HepG2 (cell line): ENCODE data around the gene RNF114. TPM values are rescaled to one million over a fixed set of nuclear protein-coding genes. Genes with fewer than 3 reads are reported as not detected.

ENCODE experiments used
- CBX2 ChIP-seq, 2 experiments: fragments of 200-600 bp in 1 of 2; sonication (generic); formaldehyde crosslinking in 1 of 2; IDR thresholded peaks; 2 replicates each; pipeline versions ENCODE4 v1.7.0 to v1.8.1; 2018 to 2022; ENCODE audit warnings: low read depth in 2 of 2, low read length in 1 of 2, mild to moderate bottlenecking in 1 of 2, missing genetic modification reagents in 1 of 2
- GATAD2A ChIP-seq: IDR thresholded peaks from 2 replicates; pipeline ENCODE4 v1.6.1; 2016
- HCFC1 ChIP-seq: fragments of 150-350 bp; IDR thresholded peaks from 2 replicates; pipeline ENCODE4 v1.6.1; 2014; ENCODE audit warnings: low read depth, low read length
- MIER2 ChIP-seq: IDR thresholded peaks from 2 replicates; pipeline ENCODE4 v1.6.1; 2016; ENCODE audit warnings: missing biosample characterization, missing genetic modification reagents
- MZF1 ChIP-seq: sonication (generic); formaldehyde crosslinking; IDR thresholded peaks from 2 replicates; pipeline ENCODE4 v1.8.1; 2023; ENCODE audit warnings: mild to moderate bottlenecking, missing genetic modification reagents, borderline replicate concordance
- NCOA2 ChIP-seq: sonication (generic); formaldehyde crosslinking; IDR thresholded peaks from 2 replicates; pipeline ENCODE4 v1.8.0; 2022; ENCODE audit warnings: inconsistent platforms
- NFIC ChIP-seq: IDR thresholded peaks from 2 replicates; pipeline ENCODE4 v1.6.1; 2012; ENCODE audit warnings: mild to moderate bottlenecking, low read length, inconsistent platforms
- NFKBIZ ChIP-seq: IDR thresholded peaks from 2 replicates; pipeline ENCODE4 v1.6.1; 2018; ENCODE audit warnings: missing genetic modification reagents, missing compliant biosample characterization
- NPAS2 ChIP-seq: sonication (generic); formaldehyde crosslinking; IDR thresholded peaks from 2 replicates; pipeline ENCODE4 v1.8.0; 2022; ENCODE audit warnings: mild to moderate bottlenecking, missing genetic modification reagents, borderline replicate concordance
- POLR2AphosphoS2 ChIP-seq: IDR thresholded peaks from 2 replicates; pipeline ENCODE4 v1.6.1; 2011; ENCODE audit warnings: low read depth, low read length, improper control_type of control experiment
- REL ChIP-seq: sonication (generic); formaldehyde crosslinking; conservative IDR thresholded peaks from 2 replicates; pipeline ENCODE4 v1.8.0; 2022; ENCODE audit warnings: mild to moderate bottlenecking, missing genetic modification reagents, moderate library complexity
- SIN3A ChIP-seq: IDR thresholded peaks from 2 replicates; pipeline ENCODE4 v1.6.1; 2011; ENCODE audit warnings: low read depth, mild to moderate bottlenecking, control low read depth, low read length, borderline replicate concordance
- SMAD3 ChIP-seq: sonication (generic); formaldehyde crosslinking; IDR thresholded peaks from 2 replicates; pipeline ENCODE4 v1.4.0; 2020; ENCODE audit warnings: missing genetic modification reagents
- SOX13 ChIP-seq, 3 experiments: fragments of 450-650 bp in 1 of 3; sonication (generic) in 1 of 3; formaldehyde crosslinking in 1 of 3; IDR thresholded peaks in 2 of 3; conservative IDR thresholded peaks in 1 of 3; 2 replicates each; pipeline versions ENCODE4 v1.5.0 to v1.6.1; 2016 to 2020; ENCODE audit warnings: antibody characterized with exemption in 1 of 3, mild to moderate bottlenecking in 1 of 3, missing compliant biosample characterization in 1 of 3, missing genetic modification reagents in 1 of 3, moderate library complexity in 1 of 3
- YY1 ChIP-seq: IDR thresholded peaks from 2 replicates; pipeline ENCODE4 v1.6.1; 2011; ENCODE audit warnings: low read length, low read depth, moderate library complexity, mild to moderate bottlenecking; ENCODE audit not compliant: insufficient read depth, insufficient replicate concordance
- ZFP1 ChIP-seq: IDR thresholded peaks from 2 replicates; pipeline ENCODE4 v1.6.1; 2016
- ZFP82 ChIP-seq: sonication (generic); formaldehyde crosslinking; IDR thresholded peaks from 2 replicates; pipeline ENCODE4 v1.5.1; 2020; ENCODE audit warnings: mild to moderate bottlenecking, missing genetic modification reagents, borderline replicate concordance
- ZFP90 ChIP-seq: sonication (generic); formaldehyde crosslinking; IDR thresholded peaks from 2 replicates; pipeline ENCODE4 v1.8.0; 2022; ENCODE audit warnings: missing genetic modification reagents, mild to moderate bottlenecking, inconsistent platforms, borderline replicate concordance
- ZNF225 ChIP-seq: sonication (generic); formaldehyde crosslinking; IDR thresholded peaks from 2 replicates; pipeline ENCODE4 v1.4.0; 2020; ENCODE audit warnings: mild to moderate bottlenecking, missing genetic modification reagents
- ZNF253 ChIP-seq: sonication (generic); formaldehyde crosslinking; IDR thresholded peaks from 2 replicates; pipeline ENCODE4 v1.8.0; 2022; ENCODE audit warnings: mild to moderate bottlenecking, missing genetic modification reagents, borderline replicate concordance
- ZNF460 ChIP-seq: sonication (generic); formaldehyde crosslinking; IDR thresholded peaks from 2 replicates; pipeline ENCODE4 v1.5.1; 2020; ENCODE audit warnings: missing genetic modification reagents, mild to moderate bottlenecking, borderline replicate concordance
- ZNF510 ChIP-seq: sonication (generic); formaldehyde crosslinking; IDR thresholded peaks from 2 replicates; pipeline ENCODE4 v1.4.0; 2020; ENCODE audit warnings: low read depth, mild to moderate bottlenecking, missing genetic modification reagents
- ZNF567 ChIP-seq: sonication (generic); formaldehyde crosslinking; IDR thresholded peaks from 2 replicates; pipeline ENCODE4 v1.8.1; 2023; ENCODE audit warnings: mild to moderate bottlenecking, missing genetic modification reagents, borderline replicate concordance
- ZNF569 ChIP-seq: sonication (generic); formaldehyde crosslinking; IDR thresholded peaks from 2 replicates; pipeline ENCODE4 v1.5.0; 2020; ENCODE audit warnings: mild to moderate bottlenecking, missing genetic modification reagents, moderate library complexity, borderline replicate concordance
- ZNF605 ChIP-seq: sonication (generic); formaldehyde crosslinking; IDR thresholded peaks from 2 replicates; pipeline ENCODE4 v1.8.0; 2022; ENCODE audit warnings: mild to moderate bottlenecking, missing genetic modification reagents
- ZNF652 ChIP-seq: IDR thresholded peaks from 2 replicates; pipeline ENCODE4 v1.6.1; 2016; ENCODE audit warnings: low read depth, borderline replicate concordance
- ZNF691 ChIP-seq: sonication (generic); formaldehyde crosslinking; IDR thresholded peaks from 2 replicates; pipeline ENCODE4 v1.4.0; 2020; ENCODE audit warnings: missing genetic modification reagents, low read depth, mild to moderate bottlenecking, borderline replicate concordance
- polyA plus RNA-seq, 8 experiments: library from polyadenylated mRNA; depleted of rRNA in 3 of 8; stranded (reverse) in 7 of 8; unstranded in 1 of 8; fragments of >200 nt; fragmentation: Illumina TruSeq in 4 of 8; extraction: Trizol in 4 of 8; gene quantifications; 2 replicates each; pipeline versions ENCODE4 v1.2.1 to v1.2.3, GENCODE V29; 2011 to 2016; ENCODE audit warnings: low read depth in 4 of 8, missing spikeins in 1 of 8, mixed read lengths in 1 of 8; ENCODE audit not compliant: insufficient read depth in 1 of 8
- total RNA-seq, 5 experiments: library from RNA; depleted of rRNA; stranded (reverse); fragments of >200 nt; fragmentation: Illumina TruSeq; extraction: Trizol; gene quantifications; 2 replicates each; pipeline ENCODE4 v1.2.3, GENCODE V29; 2016; ENCODE audit warnings: low read depth in 1 of 5
- TF ChIP-seq, protein P1 (sequence below): sonication (generic); formaldehyde crosslinking; IDR thresholded peaks from 2 replicates; pipeline ENCODE4 v1.4.0; 2020; ENCODE audit warnings: missing genetic modification reagents, mild to moderate bottlenecking, borderline replicate concordance

The RNF114 gene
- total and polyA plus RNA-seq, 2 of the 13 experiments (the other 11 are each of a cell fraction or from before 2014, with no cell fraction given): 119 to 126 TPM

- TF ChIP-seq HCFC1 (peak; percentile 37; the same call in 1 of the 2 replicates), NFKBIZ (0 out of 2 replicates have a peak, but pooled peaks have one; percentile 37), ZNF691 (no peak), YY1 (no peak), POLR2AphosphoS2 (no peak), ZFP1 (CRISPR knock-in tag) (no peak), ZNF567 (CRISPR knock-in tag) (no peak), ZFP82 (CRISPR knock-in tag) (no peak), GATAD2A (CRISPR knock-in tag) (peak; percentile 82), SIN3A (no peak), ZNF460 (CRISPR knock-in tag) (peak; percentile 22; the same call in 1 of the 2 replicates), ZNF510 (CRISPR knock-in tag) (no peak), ZNF253 (CRISPR knock-in tag) (no peak), ZNF652 (CRISPR knock-in tag) (no peak), NCOA2 (peak; percentile 33; the same call in 1 of the 2 replicates), NFIC (no peak), ZNF569 (no peak), ZFP90 (CRISPR knock-in tag) (no peak; the same call in 1 of the 2 replicates), SOX13 (IDR thresholded peaks at IDR 0.05) (no peak), SOX13 (CRISPR knock-in tag; conservative IDR thresholded peaks at IDR 0.05 in 1 of 2, IDR thresholded peaks at IDR 0.05 in 1 of 2) (peak in 1 of 2 experiments; percentile 50; a peak in 3 of 4 replicates), ZNF605 (CRISPR knock-in tag) (peak; percentile 90), CBX2 (IDR thresholded peaks at IDR 0.05; ENCODE audit: low read depth, low read length) (no peak), CBX2 (CRISPR knock-in tag; IDR thresholded peaks at IDR 0.05; ENCODE audit: low read depth) (no peak), REL (no peak), MIER2 (CRISPR knock-in tag) (no peak), SMAD3 (CRISPR knock-in tag) (0 out of 2 replicates have a peak, but pooled peaks have one; percentile 58), NPAS2 (no peak), ZNF225 (no peak), MZF1 (CRISPR knock-in tag) (no peak)
- TF ChIP-seq, protein P1, sequence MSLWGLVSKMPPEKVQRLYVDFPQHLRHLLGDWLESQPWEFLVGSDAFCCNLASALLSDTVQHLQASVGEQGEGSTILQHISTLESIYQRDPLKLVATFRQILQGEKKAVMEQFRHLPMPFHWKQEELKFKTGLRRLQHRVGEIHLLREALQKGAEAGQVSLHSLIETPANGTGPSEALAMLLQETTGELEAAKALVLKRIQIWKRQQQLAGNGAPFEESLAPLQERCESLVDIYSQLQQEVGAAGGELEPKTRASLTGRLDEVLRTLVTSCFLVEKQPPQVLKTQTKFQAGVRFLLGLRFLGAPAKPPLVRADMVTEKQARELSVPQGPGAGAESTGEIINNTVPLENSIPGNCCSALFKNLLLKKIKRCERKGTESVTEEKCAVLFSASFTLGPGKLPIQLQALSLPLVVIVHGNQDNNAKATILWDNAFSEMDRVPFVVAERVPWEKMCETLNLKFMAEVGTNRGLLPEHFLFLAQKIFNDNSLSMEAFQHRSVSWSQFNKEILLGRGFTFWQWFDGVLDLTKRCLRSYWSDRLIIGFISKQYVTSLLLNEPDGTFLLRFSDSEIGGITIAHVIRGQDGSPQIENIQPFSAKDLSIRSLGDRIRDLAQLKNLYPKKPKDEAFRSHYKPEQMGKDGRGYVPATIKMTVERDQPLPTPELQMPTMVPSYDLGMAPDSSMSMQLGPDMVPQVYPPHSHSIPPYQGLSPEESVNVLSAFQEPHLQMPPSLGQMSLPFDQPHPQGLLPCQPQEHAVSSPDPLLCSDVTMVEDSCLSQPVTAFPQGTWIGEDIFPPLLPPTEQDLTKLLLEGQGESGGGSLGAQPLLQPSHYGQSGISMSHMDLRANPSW (CRISPR knock-in tag): no peak
Observed at GRCh38 chr20:49928411-49929141, 7.6 kb upstream of the RNF114 start (continued).
